ENCODE results near the gene SKOR2.
"Not testable (repeated sequence)": the region's sequence is repeated elsewhere in the genome, so short reads cannot be mapped to it uniquely, and the experiment has no call there.

SKOR2 gene

DNA sequence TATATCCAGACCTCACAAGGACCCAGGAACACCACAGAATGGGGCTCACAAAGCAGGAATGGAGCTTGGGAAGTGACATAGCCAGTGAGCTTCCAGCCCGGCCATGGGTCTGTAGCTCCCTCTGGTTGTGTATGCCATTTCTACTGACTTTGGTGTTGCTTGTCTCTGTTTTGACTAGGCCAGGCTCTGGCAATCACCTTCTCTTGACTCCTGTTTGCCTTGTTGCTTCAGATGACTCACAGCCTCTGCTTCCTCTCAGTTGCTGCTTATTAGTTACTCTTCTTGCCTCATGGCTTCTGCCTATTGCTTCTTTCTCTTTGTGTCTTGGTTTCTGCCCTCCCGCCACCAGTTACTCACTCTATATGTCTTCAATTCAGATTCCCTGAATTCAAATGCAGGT, 59.5 kb downstream of the SKOR2 start:
- DNase-seq (ENCODE audit: low spot score), result no peak

- no peak for DNase-seq (ENCODE audit: low spot score)
Measured at GRCh38 chr18:47187721-47188120, 63.7 kb downstream of the SKOR2 start.

DNA sequence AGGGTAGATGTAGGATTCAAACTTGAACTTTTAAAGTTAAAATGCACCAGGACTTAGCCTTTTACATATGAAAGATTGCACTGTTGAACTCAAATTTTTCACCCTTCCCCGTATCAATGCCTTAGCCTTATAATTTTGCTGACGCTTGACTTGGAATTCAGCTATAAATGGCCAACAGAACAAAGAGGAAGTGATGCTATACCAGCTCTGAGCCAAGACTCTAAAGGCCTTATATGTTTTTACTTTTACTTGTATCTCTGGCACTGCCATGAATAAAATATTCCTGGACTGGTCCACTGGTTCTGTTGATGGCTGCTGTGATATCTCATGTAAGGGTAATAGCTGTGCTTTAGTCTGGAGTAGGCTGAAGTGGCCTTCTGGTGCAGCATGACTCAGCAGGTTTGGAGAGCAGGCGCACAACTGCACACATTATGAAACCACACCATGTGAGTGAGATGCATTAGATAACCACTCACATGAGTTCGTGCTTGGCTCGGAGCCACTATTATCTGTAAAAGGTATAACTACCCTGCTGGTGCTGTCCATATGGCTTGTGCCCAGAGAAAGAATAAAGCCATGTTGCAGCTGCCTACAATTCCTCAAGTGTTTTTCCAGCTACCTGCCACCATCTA, 66.9 kb downstream of the SKOR2 start:
- no peak for DNase-seq (ENCODE audit: low spot score)

DNA sequence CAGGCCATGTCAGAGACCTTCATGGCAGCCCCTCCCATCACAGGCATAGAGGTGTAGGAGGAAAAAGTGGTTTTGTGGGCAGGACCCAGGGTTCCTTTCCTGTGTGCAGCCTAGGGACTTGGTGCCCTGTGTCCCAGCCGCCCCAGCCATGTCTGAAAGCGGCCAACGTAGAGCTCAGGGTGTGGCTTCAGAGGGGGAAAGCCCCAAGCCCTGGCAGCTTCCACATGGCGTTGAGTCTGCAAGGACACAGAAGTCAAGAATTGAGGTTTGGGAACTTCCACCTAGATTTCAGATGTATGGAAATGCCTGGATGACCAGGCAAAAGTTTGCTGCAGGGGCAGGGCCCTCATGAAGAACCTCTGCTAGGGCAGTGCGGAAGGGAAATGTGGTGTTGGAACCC, 69.3 kb downstream of the SKOR2 start:
- DNase-seq (ENCODE audit: low spot score), result not testable (repeated sequence)

- no peak for DNase-seq (ENCODE audit: low spot score)
Measured at GRCh38 chr18:47180765-47181164, 70.7 kb downstream of the SKOR2 start.

- DNase-seq (ENCODE audit: low spot score), result no peak
Measured at GRCh38 chr18:47179520-47179919, 71.9 kb downstream of the SKOR2 start.

- DNase-seq (ENCODE audit: low spot score), result peak; percentile 93
Measured at GRCh38 chr18:47175898-47176575, 75.4 kb downstream of the SKOR2 start, which contains the start of gene IER3IP1. Gene IER3IP1, minus strand, starts transcription at chr18:47176364. Its CDS starts 87 bp downstream, at chr18:47176277.

DNA sequence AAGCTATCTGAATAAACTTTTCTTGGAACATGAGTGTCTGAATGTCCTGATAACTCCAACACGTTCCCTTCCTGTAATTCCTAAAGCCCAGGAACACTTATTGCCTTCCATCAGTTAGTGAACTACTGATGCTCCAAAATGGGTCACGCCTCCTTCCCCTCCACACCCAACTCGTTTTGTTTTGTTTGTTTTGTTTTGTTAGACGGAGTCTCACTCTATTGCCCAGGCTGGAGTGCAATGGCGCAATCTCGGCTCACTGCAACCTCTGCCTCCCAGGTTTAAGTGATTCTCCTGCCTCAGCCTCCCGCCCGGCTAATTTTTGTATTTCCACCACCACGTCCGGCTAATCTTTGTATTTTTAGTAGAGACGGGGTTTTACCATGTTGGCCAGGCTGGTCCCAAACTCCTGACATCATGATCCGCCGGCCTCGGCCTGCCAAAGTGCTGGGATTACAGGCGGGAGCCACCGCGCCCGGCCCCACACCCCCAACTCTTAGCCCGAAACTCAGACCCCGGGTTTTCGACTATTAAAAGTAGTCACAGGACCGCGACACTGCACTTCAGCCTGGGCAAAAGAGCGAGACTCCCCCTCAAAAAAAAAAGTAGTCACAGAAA, 76.1 kb downstream of the SKOR2 start:
- no peak for DNase-seq (ENCODE audit: low spot score)

DNA sequence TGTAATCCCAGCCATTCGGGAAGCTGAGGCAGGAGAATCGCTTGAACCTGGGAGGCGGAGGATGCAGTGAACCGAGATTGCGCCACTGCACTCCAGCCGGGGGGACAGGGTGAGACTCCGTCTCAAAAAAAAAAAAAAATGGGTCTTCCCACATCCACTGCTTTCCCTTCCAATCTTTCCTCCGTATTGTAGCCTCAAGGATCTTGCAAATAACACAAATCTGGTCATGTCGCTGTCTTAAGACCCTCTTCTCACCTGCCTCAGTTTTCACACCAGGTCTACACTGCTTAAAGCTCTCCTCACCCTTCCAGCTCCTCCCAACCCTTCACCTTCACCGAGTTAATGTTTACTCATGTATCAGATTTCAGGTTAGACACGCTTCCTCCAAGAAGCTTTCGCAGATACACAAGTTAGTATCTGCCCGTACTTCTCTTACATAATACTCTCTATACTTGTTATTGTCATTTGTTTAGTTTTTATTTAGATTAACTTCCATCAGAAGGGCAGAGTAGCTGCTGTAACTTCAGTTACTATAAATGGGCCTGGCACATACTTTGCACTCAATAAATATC, 76.8 kb downstream of the SKOR2 start:
- no peak for DNase-seq (ENCODE audit: low spot score)

DNA sequence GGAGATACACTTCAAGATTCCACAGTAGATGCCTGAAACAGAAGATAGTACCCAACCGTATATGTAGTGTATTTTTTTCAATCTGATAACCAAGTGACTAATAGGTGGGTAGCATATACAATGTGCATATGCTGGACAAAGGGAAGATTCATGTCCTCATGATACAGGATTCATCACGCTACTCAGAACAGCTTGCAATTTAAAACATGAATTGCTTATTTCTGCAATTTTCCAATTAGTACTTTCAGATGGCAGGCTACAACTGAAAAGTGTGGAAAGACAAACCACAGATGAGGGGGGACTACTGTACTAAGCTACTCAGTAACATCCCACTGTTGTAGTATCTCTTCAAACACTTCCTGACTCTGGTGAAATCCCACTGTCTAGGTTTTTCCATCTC, 79.0 kb downstream of the SKOR2 start:
- no peak for DNase-seq (ENCODE audit: low spot score)

DNA sequence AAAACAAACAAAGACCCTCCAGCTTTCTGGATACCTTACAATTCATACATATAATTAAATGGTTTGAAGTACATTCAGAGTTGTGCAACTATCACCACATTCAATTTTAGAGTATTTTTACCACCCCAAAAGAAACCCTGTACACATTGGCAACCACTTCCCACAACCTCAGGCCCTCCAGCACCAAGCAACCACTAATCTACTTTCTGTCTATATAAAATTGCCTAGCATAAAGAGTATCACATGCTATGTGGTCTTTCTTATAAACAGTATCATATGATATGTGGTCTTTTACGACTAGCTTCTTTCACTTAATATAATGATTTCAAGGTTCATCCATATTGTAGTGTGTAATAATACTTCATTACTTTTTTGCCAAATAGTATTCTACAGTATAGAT, 82.5 kb downstream of the SKOR2 start:
- no peak for DNase-seq (ENCODE audit: low spot score)

- no peak for DNase-seq (ENCODE audit: low spot score)
Measured at GRCh38 chr18:47168509-47168908, 83.0 kb downstream of the SKOR2 start.

- no peak for DNase-seq (ENCODE audit: low spot score)
Measured at GRCh38 chr18:47166294-47166693, 85.2 kb downstream of the SKOR2 start.

GRCh38 chr18:47163241-47163640, 88.2 kb downstream of the SKOR2 start:
- peak; percentile 50 for DNase-seq (ENCODE audit: low spot score)

GRCh38 chr18:47160256-47160655, 91.2 kb downstream of the SKOR2 start:
- DNase-seq (ENCODE audit: low spot score), result no peak

DNA sequence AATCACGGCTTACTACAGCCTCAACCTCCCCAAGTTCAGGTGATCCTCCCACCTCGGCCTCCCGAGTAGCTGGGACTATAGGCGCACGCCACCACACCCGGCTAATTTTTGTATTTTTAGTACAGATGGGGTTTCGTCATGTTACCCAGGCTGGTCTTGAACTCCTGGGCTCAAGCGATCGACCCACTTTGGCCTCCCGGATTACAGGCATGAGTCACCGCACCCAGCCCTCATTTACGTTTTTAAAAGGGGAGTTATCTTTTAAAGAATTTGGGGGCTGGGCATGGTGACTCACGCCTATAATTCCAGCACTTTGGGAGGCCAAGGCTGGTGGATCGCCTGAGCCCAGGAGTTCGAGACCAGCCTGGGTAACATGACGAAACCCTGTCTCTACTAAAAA, 93.1 kb downstream of the SKOR2 start:
- DNase-seq (ENCODE audit: low spot score), result not testable (repeated sequence)

Measured in AG08395 (cell line).